IPS-18c (cell line): Measurements from ENCODE around the gene PSMB10.
A peak's percentile ranks its signal among the peaks of the same experiment; 100 is the strongest.
"Not testable (repeated sequence)": the region's sequence is repeated elsewhere in the genome, so short reads cannot be mapped to it uniquely, and the experiment has no call there.

Experiments used
- H3K4me3 ChIP-seq: 2 replicates; pipeline ENCODE4 v1.7.0; 2013; ENCODE audit warnings: low read depth, mild to moderate bottlenecking, low read length, moderate library complexity; ENCODE audit not compliant: insufficient read depth
- H3K9me3 ChIP-seq: one replicate; pipeline ENCODE4 v1.6.1; 2013; ENCODE audit warnings: mild to moderate bottlenecking, low read length, moderate library complexity; ENCODE audit not compliant: control insufficient read depth, insufficient read depth

Gene PSMB10

GRCh38 chr16:67917852-67918236 lies 18.8 kb downstream of the PSMB10 start:
- Histone ChIP-seq H3K4me3 (no peak overlapping the region), H3K9me3 (no peaks in the 10 kb centered on the region)

DNA sequence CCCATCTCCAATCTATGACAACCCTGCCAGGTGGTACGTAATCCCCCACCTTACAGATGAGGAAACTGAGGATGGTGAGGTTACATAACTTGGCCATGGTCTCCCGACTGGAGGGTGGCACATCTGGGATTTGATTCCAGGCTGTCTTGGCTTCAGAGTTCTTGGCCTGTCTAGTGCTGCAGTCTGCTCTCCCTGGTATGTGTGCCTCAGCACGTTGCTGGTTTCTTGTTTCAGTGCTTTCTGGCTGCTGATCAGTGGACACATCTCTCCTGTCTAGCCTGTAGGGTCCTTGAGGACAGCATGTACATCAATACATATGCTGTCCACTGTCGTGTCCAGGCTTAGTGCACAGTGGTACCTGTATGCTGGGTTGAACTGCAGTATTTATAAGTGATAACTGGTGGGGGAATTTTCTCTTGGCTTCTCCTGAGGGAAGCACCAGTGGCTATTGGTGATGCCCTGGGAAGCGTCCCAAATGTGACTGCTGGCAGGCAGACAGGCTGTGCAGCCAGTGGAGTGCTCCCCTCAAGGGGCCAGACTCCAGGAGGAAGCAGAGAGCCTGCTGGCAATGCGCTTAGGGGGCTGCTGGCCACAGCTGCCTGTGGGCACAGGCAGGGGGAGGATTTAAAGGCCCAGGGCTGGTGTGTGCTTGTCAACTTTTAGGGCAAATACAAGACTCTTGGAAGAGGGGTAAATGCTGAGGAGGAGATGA lies 19.4 kb downstream of the PSMB10 start:
- no peak overlapping the region for H3K4me3 ChIP-seq
- no peaks in the 10 kb centered on the region for H3K9me3 ChIP-seq

GRCh38 chr16:67915831-67916723 lies 20.6 kb downstream of the PSMB10 start:
- Histone ChIP-seq H3K9me3 (no peaks in the 10 kb centered on the region), H3K4me3 (no peak overlapping the region)

GRCh38 chr16:67915496-67915769 lies 21.2 kb downstream of the PSMB10 start:
- not testable (repeated sequence) for H3K9me3 ChIP-seq, H3K4me3 ChIP-seq

DNA sequence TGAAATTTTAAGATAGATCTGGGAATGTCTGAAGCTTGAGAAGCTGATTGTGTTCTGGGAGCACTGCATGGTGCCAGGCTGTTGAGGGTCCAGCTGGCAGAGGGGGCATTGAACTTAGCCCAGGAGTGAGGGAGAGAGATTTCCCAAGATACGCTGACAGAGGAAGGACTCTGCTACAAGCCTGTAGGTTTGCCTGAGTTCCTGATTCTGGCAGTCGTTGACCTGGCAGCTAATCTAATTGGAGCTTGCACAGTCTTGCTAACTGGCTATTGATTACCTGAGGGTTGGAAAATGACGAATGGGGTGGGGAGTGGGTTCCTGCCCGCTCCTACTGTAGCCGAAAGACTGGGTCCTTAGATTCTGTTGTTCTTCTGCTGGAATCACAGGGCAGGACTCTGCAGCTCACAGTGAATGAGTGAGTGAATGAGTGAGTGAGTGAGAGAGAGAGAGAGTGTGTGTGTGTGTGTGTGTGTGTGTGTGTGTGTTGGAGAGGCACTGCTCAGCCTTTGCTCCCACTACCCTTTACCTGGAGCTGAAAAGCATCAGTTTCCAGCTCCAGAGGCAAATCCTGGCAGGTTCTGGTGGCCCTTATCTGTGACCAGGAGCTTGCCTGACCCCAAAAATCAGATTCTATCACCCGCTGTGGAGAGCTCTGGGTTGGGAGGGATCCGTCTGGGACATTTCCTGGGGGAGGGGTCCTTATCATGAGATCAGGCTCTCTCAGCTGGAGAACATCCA lies 21.7 kb downstream of the PSMB10 start:
- Histone ChIP-seq H3K9me3 (no peaks in the 10 kb centered on the region), H3K4me3 (no peak overlapping the region)

DNA sequence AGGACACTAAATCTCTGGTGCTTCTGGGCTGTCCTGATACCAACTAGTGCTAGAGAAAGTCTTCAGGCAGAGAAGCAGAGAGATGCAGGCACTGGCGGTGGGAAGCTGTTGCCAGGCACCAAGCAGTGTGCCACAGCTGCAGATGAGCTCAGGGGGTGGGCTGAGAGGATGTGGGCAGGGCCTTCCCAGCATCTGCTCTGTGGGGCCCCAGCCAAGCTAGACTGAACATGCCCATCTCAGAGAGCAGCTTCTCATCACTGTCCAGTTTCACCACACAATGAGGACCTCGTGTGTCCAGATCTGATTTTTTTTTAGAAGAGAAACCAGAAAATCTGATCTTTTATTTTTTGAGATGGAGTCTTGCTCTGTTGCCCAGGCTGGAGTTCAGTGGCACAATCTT lies 26.5 kb downstream of the PSMB10 start:
- H3K4me3 ChIP-seq, result no peak overlapping the region
- peaks cover 2% of the 10 kb centered on the region for H3K9me3 ChIP-seq

GRCh38 chr16:67909056-67909742 lies 27.5 kb downstream of the PSMB10 start:
- no peak overlapping the region for H3K4me3 ChIP-seq
- peaks cover 2% of the 10 kb centered on the region for H3K9me3 ChIP-seq

GRCh38 chr16:67907397-67908180 lies 29.1 kb downstream of the PSMB10 start:
- H3K9me3 ChIP-seq, result peaks cover 2% of the 10 kb centered on the region
- H3K4me3 ChIP-seq, result no peak overlapping the region

GRCh38 chr16:67902831-67903230 lies 33.8 kb downstream of the PSMB10 start:
- Histone ChIP-seq H3K9me3 (peaks cover 2% of the 10 kb centered on the region), H3K4me3 (no peak overlapping the region)

DNA sequence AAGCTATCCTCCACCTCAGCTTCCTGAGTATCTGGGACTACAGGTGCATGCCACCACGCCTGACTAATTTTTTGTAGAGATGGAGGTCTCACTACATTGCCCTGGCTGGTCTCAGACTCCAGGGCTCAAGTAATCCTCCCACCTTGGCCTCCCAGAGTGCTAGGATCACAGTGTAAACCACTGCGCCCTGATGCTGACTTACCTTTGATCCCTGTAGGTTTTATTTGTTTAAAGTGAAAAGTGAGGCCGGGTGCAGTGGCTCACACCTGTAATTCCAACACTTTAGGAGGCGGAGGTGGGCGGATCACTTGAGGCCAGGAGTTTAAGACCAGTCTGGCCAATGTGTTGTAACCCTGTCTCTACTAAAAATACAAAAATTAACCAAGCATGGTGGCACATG lies 34.9 kb downstream of the PSMB10 start:
- H3K9me3 ChIP-seq, result no peaks in the 10 kb centered on the region
- H3K4me3 ChIP-seq, result no peak overlapping the region

- Histone ChIP-seq H3K4me3 (no peak overlapping the region), H3K9me3 (no peaks in the 10 kb centered on the region)
Observed at GRCh38 chr16:67897231-67897630, 39.4 kb downstream of the PSMB10 start.

DNA sequence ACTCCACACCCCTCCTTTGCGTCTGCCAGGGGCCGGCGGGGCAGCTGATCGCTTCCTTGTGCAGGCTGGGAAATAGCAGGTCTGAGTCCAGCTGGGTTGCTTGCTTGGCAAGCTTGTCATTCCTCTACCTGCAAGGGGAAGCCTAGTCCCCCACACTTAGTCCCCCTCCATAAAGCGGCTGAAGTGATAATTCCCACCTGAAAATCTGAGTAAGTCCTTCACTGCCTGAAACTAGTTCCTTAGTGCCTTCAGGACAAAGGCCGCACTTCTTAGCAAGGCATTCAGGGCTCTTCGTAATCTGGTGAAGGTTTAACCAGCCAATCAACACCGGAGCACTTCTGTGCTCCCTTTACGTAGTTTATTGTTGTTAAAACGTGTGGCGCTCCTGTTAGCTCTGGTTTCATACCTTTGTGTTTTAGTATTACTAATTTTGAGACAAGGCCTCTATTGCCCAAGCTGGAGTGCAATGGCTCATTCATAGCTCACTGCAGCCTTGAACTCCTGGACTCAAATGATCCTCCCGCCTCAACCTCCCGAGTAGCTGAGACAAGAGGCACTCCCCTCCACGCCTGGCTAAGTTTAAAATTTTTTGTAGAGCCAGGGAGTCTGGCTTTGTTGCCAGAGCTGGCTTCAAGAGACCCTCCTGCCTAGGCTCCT lies 42.8 kb downstream of the PSMB10 start:
- H3K4me3 ChIP-seq, result peak overlapping the region; percentile 98
- H3K9me3 ChIP-seq, result no peaks in the 10 kb centered on the region

DNA sequence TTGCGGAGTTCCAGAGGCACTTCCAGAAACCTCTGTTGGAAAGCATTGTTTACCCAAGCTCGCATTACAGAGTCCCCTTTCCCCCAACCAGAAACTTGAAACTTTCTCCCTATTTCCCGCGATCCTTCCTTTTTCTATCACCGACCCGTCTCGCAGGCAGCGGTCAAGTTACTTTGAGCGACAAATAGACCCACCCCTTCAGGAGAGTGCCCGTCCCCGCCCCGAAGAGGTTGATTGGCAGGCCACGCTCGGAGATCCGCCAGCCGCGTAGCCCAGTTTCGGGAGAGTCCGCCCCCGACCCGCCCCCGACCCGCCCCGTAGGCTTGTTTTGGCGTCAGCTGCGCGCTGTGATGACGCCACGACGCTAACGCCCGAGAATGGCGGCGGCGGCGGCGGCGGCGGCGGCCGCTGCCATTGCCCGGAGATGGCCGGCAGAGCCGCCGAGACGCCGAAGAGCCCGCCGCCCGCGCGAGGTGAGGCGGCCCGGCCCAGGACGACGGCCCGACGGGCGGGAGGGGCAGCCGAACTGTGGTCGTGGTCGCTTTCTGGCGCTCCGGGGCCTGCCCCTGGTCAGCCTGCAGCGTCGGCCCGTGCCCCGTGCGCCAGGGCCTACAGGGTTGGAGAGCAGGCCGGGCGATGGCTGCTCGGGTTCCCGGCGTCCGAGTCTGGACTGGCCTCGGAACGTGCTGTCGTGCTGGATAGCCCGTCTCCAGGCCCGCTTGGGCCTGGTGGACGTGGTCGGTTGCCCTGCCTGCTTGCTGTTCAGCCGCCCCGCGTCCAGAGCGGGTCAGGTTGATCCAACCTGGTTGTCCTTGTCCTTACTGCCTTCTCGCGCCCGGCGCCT lies 43.5 kb downstream of the PSMB10 start, which contains the start of gene PSKH1:
Gene PSKH1, plus strand, starts transcription at position 356 of the 844 bp plus-strand sequence. CDS start 15,496 bp downstream, outside the sequence.
- Histone ChIP-seq H3K4me3 (peak within 1 kb of the TSS; percentile 98), H3K9me3 (no peaks in the 10 kb centered on the region)

DNA sequence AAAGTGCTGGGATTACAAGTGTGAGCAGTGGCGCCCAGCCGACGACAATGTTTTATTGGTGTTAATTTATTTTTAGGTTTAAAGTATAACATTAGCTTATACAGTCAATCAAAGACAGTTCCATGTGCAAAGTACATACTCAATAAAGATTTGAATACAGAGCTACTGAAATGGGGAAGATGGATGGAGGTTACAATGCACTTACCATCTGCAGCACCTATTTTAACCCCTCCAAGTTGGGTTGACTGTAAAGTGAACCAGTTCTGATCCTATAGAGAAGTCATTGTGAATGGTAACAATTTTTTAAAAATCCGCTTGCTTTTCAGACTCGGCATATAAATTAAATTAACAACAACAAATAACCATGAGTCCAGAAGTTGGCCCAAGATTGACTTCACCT lies 44.3 kb downstream of the PSMB10 start:
- Histone ChIP-seq H3K4me3 (peak overlapping the region; percentile 10; the same call in 1 of the 2 replicates), H3K9me3 (no peaks in the 10 kb centered on the region)

DNA sequence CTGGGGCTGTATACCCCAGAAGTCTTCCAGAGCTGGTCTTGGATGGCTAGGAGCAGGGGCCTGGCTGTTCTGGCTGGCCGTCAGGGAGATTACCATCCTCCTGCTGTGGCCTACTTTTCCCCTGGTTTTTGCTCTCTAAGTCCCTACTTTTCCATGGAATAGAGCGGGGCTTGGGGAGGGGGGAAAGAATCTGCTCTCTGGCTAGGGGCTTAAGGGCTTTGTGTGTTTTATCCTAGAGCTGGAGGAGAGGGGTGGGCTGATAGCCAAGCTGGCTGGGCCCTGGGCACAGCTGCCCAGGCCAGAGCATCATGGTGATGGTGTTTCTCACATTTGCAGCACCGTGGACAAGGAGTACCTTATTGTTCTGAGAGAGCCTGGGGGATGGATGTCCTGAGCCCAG lies 48.3 kb downstream of the PSMB10 start:
- Histone ChIP-seq H3K4me3 (no peak overlapping the region), H3K9me3 (no peaks in the 10 kb centered on the region)
